Stimulated activated CD4-positive, alpha-beta T cell treated with anti-CD3 and anti-CD28 coated beads, Interleukin-2, amount 100 ng/mL, for 24 hours (primary cell): ENCODE measurements around the gene WDR86.
A peak's percentile ranks its signal among the peaks of the same experiment; 100 is the strongest.

Experiments used
- DNase-seq, 2 donors: peaks; one replicate each; pipeline ENCODE4 v3.0.0-alpha.2; 2020

Gene WDR86

DNA sequence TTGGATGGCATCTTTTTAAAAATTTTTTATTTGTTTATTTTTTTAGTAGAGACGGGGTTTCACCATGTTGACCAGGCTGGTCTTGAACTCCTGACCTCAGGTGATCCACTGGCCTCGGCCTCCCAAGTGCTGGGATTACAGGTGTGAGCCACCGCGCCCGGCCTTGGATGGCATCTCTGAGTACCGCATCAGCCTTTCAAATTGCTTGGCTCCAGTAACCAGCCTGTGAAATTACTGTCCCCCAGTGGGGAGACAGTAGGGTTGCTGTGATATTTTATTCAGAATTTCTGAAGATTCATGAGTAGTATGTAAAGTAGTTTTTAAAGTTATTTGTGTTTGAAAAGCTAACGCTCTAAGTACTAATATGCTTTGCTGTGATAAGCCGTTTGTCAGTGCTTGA is 67.0 kb downstream of the WDR86 start:
- DNase-seq: no peak

DNA sequence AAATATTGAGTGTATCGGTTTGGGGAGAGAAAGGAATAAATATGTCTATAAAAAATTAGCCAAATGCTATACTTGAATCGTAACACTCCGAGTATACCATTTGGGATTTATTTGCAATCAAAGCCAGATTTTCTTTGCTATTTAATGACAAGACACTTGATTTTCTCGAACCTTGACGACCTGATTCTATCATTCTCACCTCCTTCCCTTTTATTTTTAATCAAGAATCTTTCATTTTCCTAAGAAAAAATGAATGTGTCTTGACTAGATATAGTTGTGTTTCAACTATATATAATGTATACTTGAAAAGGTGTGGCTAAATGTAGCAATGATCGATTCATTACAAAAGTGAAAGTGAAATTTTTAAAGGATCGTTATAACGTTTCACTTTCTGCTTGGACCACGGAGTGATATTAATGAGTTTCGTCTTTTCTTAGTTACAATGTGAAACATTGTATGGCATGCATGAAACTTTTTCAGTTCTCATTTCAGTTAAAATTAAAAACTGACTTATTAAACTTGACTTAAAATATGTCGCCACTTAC is 67.7 kb downstream of the WDR86 start:
- DNase-seq: no peak

DNA sequence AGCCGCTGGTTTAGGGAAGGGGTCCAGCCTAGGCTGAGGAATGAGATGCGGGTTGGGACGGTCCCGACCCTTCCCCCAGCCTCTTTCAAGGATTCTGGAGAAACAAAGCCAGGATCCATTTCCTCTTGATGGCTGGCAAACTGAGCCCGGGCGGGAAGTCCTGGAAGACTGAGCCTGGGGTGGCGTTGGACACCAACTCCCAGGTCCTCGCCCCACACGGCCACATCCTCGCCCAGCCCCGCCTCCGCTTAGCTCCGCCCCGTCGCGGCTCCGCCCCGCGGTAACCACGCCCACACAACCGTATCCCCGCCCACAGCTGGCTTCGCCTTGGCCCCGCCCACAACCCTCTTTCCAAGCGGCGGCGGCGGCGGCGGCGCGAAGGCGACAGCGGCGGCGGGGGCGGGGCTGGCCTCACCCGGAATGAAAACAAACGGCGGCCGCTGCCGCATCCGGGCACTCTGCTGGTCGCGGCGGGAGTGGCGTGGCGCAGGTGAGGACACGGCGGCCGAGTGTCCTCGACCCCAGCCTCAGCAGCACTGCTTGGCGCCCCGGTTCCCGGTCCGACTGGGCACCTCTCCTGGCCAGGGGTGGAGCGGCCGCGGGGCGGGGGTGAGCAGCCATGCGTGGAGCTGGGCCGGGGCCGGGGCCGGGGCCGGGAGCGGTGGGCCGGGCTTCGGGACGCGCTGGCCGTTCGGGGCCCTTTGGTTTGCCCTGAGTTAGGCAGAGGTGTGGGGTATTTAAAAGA is 68.3 kb downstream of the WDR86 start, which contains the start of gene NUB1:
Gene NUB1 (plus strand): TSS at position 456 of the 745 bp plus-strand sequence. CDS start 3,538 bp downstream, outside the sequence.
- peak; percentile 93 to 94 for DNase-seq

DNA sequence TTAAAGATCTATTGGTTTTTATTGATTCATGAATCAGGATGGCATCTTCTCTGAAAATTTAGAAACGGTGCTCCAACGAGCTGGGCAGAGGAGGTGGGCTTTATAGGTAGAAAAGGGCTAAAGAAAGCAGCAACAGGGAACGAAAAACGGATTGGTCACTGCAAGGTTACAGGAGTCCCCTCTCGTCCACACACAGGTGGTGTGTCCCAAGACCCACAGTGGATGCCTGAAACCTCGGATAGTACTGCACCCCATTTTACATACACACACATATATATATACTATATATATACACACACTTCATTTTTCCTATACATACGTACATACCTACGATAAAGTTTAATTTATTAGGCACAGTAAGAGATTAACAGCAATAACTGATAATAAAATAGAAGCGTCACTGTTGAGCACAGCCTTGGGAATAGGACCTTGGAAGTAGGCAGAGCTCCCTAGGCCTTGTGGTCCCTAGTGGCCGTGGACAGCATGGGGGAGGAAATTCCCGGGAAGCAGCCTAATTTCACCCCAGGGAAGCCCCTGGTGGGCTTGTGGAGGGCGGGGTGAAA is 69.0 kb downstream of the WDR86 start:
- no peak for DNase-seq

DNA sequence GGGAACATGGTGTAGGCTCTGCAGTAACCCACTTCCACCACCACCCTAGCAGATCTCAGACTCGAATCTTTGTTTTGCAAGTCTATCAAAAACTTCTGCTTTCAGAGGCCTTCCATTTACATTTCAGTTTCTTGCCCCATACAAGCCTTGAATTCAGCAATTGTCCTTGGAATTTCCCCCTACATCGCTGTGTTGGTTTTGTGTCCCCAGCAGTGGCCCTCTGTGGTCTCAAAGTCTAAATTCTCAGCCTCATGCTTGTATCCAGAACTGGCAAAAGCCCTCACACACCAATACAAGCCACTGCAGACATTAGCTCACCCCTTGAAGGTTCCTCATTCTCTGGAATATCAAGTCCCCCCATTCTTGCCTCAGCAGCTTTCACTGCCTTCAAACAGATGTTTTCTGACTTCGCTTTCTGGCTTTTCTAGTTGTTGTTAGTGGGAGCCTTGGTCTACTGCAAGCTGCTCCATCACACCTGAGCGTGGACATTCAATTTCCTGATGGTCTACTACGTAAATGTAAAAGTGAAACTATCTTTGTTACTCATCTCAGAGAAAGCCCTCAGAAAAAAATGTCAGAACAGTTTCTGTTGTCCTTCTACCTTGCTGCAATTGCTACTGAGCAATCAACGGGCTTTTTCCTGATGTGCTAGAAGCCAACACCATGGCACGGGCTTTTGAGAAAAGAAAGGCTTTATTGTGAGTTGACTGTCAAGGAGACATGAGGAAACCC is 70.0 kb downstream of the WDR86 start:
- no peak for DNase-seq

DNA sequence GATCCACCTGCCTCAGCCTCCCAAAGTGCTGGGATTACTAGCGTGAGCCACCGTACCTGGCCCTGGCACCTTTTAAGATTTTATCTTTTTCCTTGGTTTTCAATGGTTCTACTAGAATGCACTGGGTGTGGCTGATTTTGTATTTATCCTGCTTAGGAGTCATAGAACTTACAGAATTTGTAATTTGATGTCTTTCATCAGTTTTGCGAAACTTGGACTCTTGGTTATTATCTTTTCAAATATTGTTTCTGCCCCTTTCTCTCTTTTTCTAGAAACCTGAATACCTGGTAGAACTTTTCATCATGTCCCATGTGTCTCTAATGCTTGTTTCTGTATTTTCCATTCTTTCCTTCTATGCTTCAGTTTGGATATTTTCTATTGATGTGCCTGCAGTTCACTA is 71.0 kb downstream of the WDR86 start:
- DNase-seq: no peak

DNA sequence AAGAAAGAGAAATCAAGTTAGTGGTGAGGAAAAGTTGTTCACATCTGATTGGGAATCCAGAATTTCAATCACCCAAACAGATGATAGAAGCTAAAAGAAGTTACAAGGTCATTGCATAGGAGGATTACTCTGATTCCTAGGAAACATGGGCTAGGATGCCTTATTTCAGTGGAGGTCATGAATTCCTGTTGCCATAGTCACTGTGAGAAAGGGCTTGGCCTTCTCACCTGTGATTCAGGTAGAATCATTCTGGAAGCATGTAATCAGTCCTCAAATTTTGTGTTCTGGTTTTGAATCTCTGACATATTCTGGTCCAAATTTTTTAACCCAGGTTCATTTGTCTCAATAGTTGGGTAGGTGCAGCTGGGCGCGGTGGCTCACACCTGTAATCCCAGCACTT is 72.5 kb downstream of the WDR86 start:
- no peak for DNase-seq

DNA sequence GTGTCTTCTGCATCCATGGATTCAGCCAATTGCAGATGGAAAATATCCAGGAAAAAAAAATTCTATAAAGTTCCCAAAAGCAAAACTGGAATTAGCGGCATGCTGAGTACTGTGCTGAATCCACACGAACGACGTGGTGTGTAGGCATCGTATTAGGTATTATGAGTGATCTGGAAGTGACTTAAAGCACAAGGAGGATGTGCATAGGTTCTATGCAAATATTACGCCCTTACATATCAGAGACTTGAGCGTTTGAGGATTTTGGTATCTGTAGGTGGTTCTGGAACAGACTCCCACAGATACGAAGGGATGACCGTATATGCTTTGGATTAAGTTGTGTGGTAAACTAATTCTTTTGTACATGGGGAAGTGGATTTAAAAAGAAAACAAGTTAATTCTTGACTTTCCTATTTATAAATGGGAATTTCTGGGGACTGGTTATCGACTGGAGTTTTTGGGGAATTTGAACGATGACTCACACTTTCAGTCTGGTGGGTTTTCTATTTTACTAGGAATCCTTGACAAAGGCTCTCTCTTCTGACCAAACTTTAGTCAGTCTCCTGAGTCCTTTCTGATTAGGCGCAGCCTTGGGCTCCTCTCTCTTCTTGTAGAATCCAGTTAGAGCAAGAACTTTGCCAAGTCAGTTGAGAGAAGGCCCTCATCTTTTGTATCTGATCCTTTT is 73.7 kb downstream of the WDR86 start:
- no peak for DNase-seq

DNA sequence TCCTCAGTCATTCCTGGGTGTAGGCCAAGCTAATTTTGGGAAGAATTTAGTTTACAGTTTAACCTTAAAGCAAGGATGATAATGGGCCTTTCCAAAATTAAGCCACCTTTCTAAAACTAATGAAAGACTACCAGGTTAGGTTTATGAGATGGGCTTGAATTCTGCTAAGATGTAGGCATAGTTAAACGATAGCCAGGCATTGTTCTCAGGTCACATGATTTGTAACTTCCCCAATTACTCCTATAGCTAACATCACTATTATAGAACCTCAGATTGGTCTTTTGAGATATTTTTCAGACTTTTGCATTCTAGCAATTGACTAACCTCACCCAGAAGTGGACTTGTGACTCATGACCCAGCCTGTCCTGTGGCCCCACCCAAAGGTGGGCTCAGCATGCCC is 75.2 kb downstream of the WDR86 start:
- no peak for DNase-seq
